ENCODE data around the gene STK32C.

Gene STK32C

GRCh38 chr10:132332433-132332754, 24.6 kb upstream of the STK32C start:
- TF ChIP-seq ZFX (IDR thresholded peaks at IDR 0.05; ENCODE audit: borderline replicate concordance), result no peak
- TF ChIP-seq, protein P1, sequence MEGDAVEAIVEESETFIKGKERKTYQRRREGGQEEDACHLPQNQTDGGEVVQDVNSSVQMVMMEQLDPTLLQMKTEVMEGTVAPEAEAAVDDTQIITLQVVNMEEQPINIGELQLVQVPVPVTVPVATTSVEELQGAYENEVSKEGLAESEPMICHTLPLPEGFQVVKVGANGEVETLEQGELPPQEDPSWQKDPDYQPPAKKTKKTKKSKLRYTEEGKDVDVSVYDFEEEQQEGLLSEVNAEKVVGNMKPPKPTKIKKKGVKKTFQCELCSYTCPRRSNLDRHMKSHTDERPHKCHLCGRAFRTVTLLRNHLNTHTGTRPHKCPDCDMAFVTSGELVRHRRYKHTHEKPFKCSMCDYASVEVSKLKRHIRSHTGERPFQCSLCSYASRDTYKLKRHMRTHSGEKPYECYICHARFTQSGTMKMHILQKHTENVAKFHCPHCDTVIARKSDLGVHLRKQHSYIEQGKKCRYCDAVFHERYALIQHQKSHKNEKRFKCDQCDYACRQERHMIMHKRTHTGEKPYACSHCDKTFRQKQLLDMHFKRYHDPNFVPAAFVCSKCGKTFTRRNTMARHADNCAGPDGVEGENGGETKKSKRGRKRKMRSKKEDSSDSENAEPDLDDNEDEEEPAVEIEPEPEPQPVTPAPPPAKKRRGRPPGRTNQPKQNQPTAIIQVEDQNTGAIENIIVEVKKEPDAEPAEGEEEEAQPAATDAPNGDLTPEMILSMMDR (IDR thresholded peaks at IDR 0.05), result no peak
- peak overlapping the region; percentile 55; the same call in 1 of the 2 replicates for H3K27ac ChIP-seq

DNA sequence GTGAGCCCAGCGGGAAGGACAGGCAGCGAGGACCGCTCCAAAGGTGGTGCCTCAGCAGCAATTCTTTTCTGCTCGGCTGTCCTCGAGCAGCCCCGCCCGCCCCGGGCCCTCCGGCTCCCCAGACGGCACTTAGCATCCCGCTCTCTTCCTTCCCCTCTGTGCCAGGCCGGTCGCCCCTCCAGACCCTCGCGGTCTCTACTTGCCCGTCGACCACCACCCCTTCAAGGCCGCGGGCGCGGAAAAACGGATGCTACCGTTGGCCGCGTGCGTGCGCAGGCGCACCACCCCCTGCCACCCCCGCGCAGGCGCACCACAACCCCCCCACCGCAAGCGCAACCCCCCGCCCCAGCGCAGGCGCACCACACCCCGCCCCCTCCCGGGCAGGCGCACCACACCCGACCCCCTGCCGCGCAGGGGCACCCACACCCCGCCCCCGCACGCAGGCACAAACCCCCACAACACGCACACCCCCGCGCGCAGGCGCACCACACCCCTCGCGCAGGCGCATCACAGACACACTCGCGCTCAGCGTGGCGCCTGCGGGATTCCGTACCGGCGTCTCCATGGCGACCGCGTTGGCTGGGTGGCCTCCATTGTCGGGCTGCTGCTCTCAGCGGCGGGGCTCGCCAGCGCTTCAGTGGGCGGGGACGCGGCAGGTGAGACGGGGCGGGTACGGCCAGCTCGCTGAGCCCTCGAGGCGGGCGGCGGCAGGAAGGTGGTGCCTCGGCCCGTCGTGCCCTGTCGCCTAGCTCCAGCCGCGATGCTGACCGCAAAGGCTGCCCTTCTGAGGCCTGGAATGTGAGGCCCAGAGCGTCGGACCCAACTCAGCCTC, 24.1 kb upstream of the STK32C start, which contains the start of gene LRRC27:
Gene LRRC27 (plus strand): TSS at position 593 of the 832 bp plus-strand sequence. CDS start 1,332 bp downstream, outside the sequence.
- peak within 1 kb of the TSS; percentile 64 for H3K27ac ChIP-seq
- TF ChIP-seq, protein P1 (IDR thresholded peaks at IDR 0.05), result no peak
- TF ChIP-seq ZFX (IDR thresholded peaks at IDR 0.05; ENCODE audit: borderline replicate concordance), result no peak

- no peak overlapping the region for H3K27ac ChIP-seq
- TF ChIP-seq, protein P1 (IDR thresholded peaks at IDR 0.05), result no peak
- no peak for TF ChIP-seq ZFX (IDR thresholded peaks at IDR 0.05; ENCODE audit: borderline replicate concordance)
Observed at GRCh38 chr10:132330486-132330833, 22.7 kb upstream of the STK32C start.

GRCh38 chr10:132329565-132330485, 22.1 kb upstream of the STK32C start:
- TF ChIP-seq ZFX (IDR thresholded peaks at IDR 0.05; ENCODE audit: borderline replicate concordance), result no peak
- TF ChIP-seq, protein P1 (IDR thresholded peaks at IDR 0.05), result no peak
- no peak overlapping the region for H3K27ac ChIP-seq

DNA sequence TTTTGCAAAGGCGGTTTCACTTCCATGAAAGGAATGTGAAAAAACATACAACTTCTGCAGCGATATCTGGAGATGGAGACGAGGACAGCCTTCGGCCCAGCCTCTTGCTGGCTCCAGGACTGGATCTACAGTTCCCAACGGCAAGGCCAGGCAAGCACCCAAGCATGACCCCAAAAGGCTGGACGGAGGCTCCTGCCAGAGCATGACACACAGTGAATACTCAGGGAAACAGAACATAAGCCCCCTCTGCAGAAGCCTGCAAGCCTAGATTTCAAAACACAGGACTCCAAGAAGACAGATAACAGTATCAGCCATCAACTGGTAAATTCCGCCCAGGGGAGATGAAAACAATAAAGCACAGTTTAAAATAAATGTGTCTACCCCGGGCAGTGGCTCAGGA, 21.0 kb upstream of the STK32C start:
- H3K27ac ChIP-seq, result no peak overlapping the region
- no peak for TF ChIP-seq ZFX (IDR thresholded peaks at IDR 0.05; ENCODE audit: borderline replicate concordance)
- TF ChIP-seq, protein P1 (IDR thresholded peaks at IDR 0.05), result no peak

DNA sequence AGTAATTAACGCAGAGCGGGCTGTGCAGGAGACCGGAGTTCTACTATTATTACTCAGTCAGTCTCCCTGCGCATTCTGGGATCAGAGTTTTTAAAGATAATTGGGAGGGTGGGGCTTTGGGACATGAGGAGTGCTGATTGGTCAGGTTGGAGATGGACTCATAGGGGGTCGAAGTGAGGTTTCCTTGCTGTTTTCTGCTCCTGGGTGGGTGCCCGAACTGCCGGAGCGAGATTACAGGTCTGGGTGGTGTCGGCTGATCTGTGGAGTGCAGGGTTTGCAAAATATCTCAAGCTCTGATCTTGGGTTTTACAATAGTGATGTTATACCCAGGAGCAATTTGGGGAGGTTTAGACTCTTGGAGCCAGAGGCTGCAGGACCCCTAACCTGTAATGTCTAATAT, 20.4 kb upstream of the STK32C start:
- H3K27ac ChIP-seq, result no peak overlapping the region
- TF ChIP-seq, protein P1 (IDR thresholded peaks at IDR 0.05), result no peak
- TF ChIP-seq ZFX (IDR thresholded peaks at IDR 0.05; ENCODE audit: borderline replicate concordance), result no peak

Data from 22Rv1 (cell line).